Neural progenitor cell (in vitro differentiated cells): ENCODE results near the gene TARBP1.

Experiments used
- EZH2phosphoT487 ChIP-seq: fragments of 200-600 bp; sonication (generic); IDR thresholded peaks from 2 replicates; pipeline ENCODE4 v1.6.1; 2017; ENCODE audit warnings: antibody characterized with exemption
- TF ChIP-seq, protein P1 (sequence below): fragments of 200-600 bp; sonication (generic); IDR thresholded peaks from 2 replicates; pipeline ENCODE4 v1.5.1; 2017; ENCODE audit warnings: antibody characterized with exemption, mild to moderate bottlenecking

- TF ChIP-seq, protein P1, sequence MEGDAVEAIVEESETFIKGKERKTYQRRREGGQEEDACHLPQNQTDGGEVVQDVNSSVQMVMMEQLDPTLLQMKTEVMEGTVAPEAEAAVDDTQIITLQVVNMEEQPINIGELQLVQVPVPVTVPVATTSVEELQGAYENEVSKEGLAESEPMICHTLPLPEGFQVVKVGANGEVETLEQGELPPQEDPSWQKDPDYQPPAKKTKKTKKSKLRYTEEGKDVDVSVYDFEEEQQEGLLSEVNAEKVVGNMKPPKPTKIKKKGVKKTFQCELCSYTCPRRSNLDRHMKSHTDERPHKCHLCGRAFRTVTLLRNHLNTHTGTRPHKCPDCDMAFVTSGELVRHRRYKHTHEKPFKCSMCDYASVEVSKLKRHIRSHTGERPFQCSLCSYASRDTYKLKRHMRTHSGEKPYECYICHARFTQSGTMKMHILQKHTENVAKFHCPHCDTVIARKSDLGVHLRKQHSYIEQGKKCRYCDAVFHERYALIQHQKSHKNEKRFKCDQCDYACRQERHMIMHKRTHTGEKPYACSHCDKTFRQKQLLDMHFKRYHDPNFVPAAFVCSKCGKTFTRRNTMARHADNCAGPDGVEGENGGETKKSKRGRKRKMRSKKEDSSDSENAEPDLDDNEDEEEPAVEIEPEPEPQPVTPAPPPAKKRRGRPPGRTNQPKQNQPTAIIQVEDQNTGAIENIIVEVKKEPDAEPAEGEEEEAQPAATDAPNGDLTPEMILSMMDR = no peak
- no peak for TF ChIP-seq EZH2phosphoT487
Measured at GRCh38 chr1:234342774-234343173, 136.2 kb downstream of the TARBP1 start.
